Inflammatory macrophage treated with lipopolysaccharide for 1 hour (primary cell): ENCODE data around the gene RTN4.

ENCODE experiments used
- DNase-seq, 2 donors: peaks; one replicate each; pipeline ENCODE4 v3.0.0-alpha.2; 2020 to 2022

The RTN4 gene

GRCh38 chr2:54949431-54949830, 100.8 kb downstream of the RTN4 start:
- no peak for DNase-seq

- no peak for DNase-seq
Observed at GRCh38 chr2:54948120-54948519, 102.1 kb downstream of the RTN4 start.

GRCh38 chr2:54947646-54948045, 102.6 kb downstream of the RTN4 start:
- DNase-seq, result no peak

- no peak for DNase-seq
Observed at GRCh38 chr2:54947136-54947535, 103.1 kb downstream of the RTN4 start.

GRCh38 chr2:54946220-54946805, 103.9 kb downstream of the RTN4 start:
- no peak for DNase-seq

GRCh38 chr2:54945391-54946219, 104.6 kb downstream of the RTN4 start:
- no peak for DNase-seq

GRCh38 chr2:54944724-54945326, 105.4 kb downstream of the RTN4 start:
- no peak for DNase-seq

GRCh38 chr2:54942373-54942772, 107.9 kb downstream of the RTN4 start:
- no peak for DNase-seq

GRCh38 chr2:54941248-54941984, 108.8 kb downstream of the RTN4 start:
- no peak for DNase-seq

GRCh38 chr2:54940723-54941122, 109.5 kb downstream of the RTN4 start:
- DNase-seq, result no peak

- no peak for DNase-seq
Observed at GRCh38 chr2:54939446-54940118, 110.7 kb downstream of the RTN4 start.

- DNase-seq, result no peak
Observed at GRCh38 chr2:54936766-54937165, 113.5 kb downstream of the RTN4 start.

GRCh38 chr2:54935389-54935788, 114.9 kb downstream of the RTN4 start:
- no peak for DNase-seq

- DNase-seq, result no peak
Observed at GRCh38 chr2:54931473-54931872, 118.8 kb downstream of the RTN4 start.

GRCh38 chr2:54928719-54929118, 121.5 kb downstream of the RTN4 start:
- DNase-seq, result no peak

GRCh38 chr2:54927751-54928615, 122.3 kb downstream of the RTN4 start:
- DNase-seq, result no peak

GRCh38 chr2:54927085-54927750, 123.0 kb downstream of the RTN4 start:
- no peak for DNase-seq

GRCh38 chr2:54925022-54925421, 125.2 kb downstream of the RTN4 start:
- no peak for DNase-seq

GRCh38 chr2:54924121-54924520, 126.1 kb downstream of the RTN4 start:
- DNase-seq, result no peak
